Stimulated activated CD8-positive, alpha-beta memory T cell treated with anti-CD3 and anti-CD28 coated beads, Interleukin-2, amount 100 ng/mL, for 1 hour (primary cell): ENCODE measurements around the gene ZNFX1.
"Not testable (repeated sequence)": the region's sequence is repeated elsewhere in the genome, so short reads cannot be mapped to it uniquely, and the experiment has no call there.

ENCODE experiments used
- DNase-seq, 2 donors: peaks; one replicate each; pipeline ENCODE4 v3.0.0-alpha.2; 2020; ENCODE audit warnings: low read depth in 2 of 2

The ZNFX1 gene

GRCh38 chr20:49278036-49278817 is at the start of gene ZNFX1:
Gene ZNFX1 (minus strand): TSS chr20:49278057. CDS start chr20:49275839, 2,218 bp downstream.
- peak; percentile 96 to 97 for DNase-seq

DNA sequence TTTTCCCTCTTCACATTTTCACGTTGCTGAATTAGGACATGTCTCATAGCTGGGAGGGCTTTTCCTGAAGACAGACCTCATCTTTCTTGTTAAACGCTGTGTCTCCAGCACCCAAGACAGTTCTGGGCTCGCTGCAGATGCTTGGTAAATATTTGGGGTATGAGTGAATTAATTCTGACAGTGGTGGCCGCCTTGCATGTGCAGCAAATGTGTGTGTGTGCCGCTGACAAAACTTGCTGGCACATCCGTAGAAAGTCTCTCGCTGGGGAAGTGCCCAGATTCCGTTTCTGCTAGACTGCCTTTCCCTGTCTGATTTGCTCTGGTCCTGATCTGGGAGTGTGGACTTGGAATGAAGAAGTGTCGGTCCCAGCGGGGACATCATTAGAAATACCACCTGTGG is 48.2 kb upstream of the ZNFX1 start:
- DNase-seq: no peak

GRCh38 chr20:49324306-49324705 is 46.4 kb upstream of the ZNFX1 start:
- no peak for DNase-seq

DNA sequence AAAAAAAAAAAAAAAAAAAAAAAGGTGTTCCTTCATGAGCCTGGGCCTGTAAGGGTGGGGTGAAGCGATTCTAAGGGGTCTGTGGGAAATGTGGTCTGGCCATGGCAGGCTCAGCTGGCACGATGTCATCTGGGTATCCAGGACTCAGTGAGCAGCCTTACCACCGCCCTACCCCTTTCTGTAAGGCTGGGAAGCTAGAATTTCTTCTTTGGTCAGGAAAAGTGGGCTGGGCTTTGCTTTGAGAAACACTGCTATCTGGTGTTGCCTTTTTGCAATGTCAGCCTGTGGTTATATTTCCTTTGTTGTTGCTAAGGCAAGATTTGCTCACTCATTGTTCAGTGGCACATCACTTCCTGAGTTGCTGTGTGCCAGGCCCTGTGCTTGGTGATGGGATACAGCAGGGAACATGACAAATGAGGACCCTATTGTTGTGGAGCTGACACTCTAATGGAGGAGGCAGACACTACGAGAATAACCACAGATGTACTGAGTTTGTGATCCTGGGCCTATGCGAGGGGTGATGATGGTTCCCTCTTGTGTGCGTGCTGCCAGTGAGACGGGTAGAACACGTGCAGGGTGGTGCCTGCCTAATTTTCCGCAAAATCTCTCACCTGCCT is 45.9 kb upstream of the ZNFX1 start:
- no peak for DNase-seq

- DNase-seq: no peak
These were observed 42.6 kb upstream of the ZNFX1 start for GRCh38 chr20:49320460-49320859.

DNA sequence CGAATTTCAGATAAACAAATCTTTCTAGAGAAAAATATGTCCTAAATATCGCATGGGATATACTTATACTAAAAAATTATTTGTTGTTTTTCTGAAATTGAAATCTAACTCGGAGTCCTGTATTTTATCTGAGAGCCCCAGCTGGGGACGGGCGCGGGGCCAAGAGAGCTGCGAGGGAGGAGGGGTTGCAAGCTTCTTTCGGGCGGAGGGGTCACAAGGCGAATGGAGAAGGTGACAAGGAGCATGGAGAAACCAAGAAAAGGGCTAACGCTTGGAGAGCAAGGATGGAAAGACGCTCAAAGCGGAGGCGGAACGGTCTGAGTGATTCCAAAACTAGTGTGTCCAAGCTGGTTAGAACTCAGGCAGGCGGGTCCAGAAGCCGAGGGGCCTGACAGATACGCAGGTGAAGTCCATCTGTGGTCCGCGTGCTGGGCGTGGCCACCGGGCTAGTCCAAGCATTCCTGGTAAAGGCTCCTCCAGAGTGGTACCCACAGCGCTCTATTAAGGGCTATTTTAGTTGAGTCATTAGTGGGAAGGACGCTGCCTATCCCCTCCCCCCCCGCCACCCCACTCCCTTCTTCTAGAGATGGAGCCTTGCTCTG is 41.5 kb upstream of the ZNFX1 start:
- DNase-seq: no peak

DNA sequence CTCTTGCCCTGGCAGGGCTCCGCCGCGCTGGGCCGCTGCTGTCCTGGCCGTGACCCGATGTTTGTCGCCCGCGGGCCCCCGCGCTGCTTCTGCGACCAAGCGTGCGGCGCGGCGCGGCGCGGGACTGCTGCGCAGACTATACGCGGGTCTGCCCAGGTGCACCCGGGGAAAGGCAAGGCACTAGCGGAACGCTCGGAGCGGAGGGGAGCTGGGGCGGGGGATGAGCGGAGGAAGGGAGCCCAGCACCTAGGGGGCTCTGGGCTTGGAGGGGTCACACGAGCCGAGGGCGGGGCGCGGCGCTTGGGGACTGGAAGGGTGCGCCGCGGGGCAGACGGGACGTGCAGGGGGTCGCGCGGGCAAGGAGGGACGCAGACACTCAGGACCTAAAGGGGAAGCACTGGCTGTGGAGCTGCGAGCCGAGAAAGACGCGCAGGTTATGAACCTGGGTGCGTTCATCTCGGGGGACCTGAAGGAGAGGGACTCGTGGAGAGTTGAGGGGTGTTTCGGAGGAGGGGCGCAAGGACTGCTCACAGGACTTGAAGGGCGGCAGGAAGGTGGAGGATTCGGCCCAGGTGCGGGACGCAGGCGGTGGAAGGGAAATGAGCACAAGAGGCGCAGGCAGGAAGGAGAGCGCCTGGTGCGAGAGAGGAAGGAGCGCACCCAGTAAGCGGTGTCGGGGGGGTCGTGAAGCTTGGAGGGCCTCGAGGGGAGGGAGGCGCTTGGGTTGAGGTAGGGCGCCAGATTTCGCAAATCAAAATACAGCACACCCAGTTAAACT is 40.8 kb upstream of the ZNFX1 start:
- DNase-seq: no peak

DNA sequence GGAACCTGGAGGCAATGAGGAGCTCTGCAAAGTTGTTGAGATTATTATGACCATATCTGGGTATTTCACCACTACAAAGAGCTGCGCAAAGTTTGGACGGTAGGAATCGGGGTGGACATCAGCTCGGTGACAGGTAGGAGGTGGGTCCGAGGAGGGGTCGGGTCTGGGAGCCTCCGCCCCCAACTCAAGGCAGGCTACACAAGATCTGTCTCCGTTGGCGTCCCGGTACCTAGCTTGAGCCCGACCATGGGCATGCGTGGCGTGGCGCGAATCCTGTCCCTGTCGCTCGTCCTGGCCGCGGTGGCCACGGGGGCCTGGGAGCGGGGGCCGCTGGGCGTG is 40.2 kb upstream of the ZNFX1 start:
- no peak for DNase-seq

- no peak for DNase-seq
These were observed 38.8 kb upstream of the ZNFX1 start for GRCh38 chr20:49316704-49317103.

DNA sequence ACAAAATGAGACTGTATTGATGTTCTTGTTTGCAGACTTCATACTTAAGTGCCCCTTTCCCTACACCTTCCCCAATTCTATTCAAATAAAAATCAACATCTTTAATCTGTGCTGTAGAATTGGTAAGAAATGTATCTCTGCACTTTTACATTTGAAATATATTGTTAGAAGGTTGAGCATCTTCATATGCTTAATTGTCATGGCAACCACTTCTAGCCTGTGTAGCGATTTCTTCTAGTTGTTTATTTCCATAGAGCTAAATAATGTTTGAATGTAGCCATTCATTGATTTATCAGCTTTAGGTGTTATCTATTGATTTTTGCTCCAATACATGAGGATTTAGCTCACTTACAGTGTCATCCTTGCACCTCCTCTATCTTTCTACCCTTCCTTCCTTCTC is 37.7 kb upstream of the ZNFX1 start:
- no peak for DNase-seq

- DNase-seq: not testable (repeated sequence)
These were observed 36.2 kb upstream of the ZNFX1 start for GRCh38 chr20:49314052-49314451.

GRCh38 chr20:49313283-49313682 is 35.4 kb upstream of the ZNFX1 start:
- DNase-seq: no peak

- no peak for DNase-seq
These were observed 34.8 kb upstream of the ZNFX1 start for GRCh38 chr20:49312661-49313060.

DNA sequence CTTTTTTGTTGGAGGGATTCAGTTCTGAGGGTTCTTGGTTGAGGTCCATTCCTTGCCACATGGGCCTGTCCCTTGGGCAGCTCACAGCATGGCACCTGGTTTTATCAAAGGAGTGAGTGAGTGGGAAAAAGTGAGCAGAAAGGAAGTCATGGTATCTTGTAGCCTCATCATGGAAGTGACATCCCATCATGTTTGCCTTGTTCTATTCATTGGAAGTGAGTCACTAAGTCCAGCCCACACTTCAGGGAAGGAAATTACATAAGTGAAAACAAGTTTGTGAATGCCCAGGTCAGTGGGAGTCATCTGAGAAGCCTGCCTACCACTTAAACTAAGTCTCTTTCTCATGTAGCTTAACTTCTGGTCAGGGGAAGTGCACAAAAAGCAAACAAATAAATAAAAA is 32.8 kb upstream of the ZNFX1 start:
- no peak for DNase-seq

GRCh38 chr20:49308875-49309274 is 31.0 kb upstream of the ZNFX1 start:
- DNase-seq: no peak

GRCh38 chr20:49306903-49307620 is 29.2 kb upstream of the ZNFX1 start:
- no peak for DNase-seq

- DNase-seq: no peak
These were observed 25.3 kb upstream of the ZNFX1 start for GRCh38 chr20:49303065-49303552.

GRCh38 chr20:49297605-49298530 is 20.0 kb upstream of the ZNFX1 start:
- no peak for DNase-seq

GRCh38 chr20:49294002-49294654 is 16.3 kb upstream of the ZNFX1 start:
- DNase-seq: not testable (repeated sequence)

GRCh38 chr20:49293122-49293521 is 15.3 kb upstream of the ZNFX1 start:
- DNase-seq: no peak
